ENCODE results near the gene PCDHA11.
"Not testable (repeated sequence)": the region's sequence is repeated elsewhere in the genome, so short reads cannot be mapped to it uniquely, and the experiment has no call there.

PCDHA11 gene

GRCh38 chr5:140855772-140856674, 12.7 kb upstream of the PCDHA11 start, which contains the start of gene PCDHA10:
PCDHA10 (plus strand) TSS chr5:140855897; CDS start chr5:140856049, 152 bp downstream.
- DNase-seq = no peak

DNA sequence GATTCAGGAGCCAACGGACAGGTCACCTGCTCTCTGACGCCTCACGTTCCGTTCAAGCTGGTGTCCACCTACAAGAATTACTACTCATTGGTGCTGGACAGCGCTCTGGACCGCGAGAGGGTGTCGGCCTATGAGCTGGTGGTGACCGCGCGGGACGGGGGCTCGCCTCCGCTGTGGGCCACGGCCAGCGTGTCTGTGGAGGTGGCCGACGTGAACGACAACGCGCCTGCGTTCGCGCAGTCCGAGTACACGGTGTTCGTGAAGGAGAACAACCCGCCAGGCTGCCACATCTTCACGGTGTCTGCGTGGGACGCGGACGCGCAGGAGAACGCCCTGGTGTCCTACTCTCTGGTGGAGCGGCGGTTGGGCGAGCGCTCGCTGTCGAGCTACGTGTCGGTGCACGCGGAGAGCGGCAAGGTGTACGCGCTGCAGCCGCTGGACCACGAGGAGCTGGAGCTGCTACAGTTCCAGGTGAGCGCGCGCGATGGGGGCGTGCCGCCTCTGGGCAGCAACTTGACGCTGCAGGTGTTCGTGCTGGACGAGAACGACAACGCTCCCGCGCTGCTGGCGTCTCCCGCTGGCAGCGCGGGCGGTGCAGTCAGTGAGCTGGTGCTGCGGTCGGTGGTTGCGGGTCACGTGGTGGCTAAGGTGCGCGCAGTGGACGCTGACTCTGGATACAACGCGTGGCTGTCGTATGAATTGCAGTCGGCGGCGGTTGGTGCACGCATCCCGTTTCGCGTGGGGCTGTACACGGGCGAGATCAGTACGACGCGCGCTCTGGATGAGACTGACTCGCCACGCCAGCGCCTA, 11.4 kb upstream of the PCDHA11 start:
- no peak for DNase-seq

- no peak for DNase-seq
Observed at GRCh38 chr5:140857987-140858240, 10.8 kb upstream of the PCDHA11 start.

DNA sequence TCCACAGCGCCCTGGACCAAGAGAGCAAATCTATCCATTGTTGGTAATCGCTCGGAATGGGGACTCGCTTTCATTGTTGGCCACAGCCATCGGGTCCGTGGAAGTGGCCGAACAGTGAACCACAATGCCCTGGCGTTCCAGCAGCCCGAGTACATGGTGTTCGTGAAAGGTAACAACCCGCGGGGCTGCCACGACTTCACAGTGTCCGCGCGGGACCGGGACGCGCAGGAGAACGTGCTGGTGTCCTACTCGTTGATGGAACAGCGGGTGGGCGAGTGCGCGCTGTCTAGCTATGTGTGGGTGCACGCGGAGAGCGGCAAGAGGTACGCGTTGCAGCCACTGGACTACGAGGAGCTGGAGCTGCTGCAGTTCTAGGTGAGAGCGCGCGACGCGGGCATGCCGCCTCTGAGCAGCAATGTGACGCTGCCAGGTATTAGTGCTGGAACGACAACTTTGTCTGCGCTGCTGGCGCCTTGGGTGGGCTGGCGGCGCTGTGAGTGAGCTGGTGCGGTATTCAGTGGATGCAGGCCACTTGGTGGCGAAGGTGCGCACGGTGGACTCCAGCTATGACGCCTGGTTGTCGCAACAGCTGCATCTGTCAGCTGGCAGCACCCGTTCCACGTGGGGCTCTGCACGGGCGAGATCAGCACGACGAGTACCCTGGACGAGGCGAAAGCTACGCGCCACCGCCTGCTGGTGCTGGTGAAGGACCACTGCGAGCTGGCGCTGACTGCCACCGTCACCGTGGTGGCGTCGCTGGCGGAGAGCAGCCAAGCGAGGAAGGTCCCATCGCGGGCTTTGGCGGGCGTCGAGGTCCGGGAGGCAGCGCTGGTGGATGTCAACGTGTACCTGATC, 6.1 kb upstream of the PCDHA11 start:
- no peak for DNase-seq

DNA sequence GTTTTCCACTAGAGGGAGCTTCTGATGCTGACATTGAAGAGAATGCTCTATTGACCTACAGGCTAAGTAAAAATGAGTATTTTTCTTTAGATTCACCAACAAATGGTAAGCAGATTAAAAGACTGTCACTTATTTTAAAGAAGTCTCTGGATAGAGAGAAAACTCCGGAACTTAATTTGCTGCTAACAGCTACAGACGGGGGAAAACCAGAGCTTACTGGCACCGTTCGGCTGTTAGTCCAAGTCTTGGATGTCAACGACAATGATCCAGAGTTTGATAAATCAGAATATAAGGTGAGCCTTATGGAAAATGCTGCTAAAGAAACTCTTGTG, 764 bp downstream of the PCDHA11 start:
- no peak for DNase-seq

DNA sequence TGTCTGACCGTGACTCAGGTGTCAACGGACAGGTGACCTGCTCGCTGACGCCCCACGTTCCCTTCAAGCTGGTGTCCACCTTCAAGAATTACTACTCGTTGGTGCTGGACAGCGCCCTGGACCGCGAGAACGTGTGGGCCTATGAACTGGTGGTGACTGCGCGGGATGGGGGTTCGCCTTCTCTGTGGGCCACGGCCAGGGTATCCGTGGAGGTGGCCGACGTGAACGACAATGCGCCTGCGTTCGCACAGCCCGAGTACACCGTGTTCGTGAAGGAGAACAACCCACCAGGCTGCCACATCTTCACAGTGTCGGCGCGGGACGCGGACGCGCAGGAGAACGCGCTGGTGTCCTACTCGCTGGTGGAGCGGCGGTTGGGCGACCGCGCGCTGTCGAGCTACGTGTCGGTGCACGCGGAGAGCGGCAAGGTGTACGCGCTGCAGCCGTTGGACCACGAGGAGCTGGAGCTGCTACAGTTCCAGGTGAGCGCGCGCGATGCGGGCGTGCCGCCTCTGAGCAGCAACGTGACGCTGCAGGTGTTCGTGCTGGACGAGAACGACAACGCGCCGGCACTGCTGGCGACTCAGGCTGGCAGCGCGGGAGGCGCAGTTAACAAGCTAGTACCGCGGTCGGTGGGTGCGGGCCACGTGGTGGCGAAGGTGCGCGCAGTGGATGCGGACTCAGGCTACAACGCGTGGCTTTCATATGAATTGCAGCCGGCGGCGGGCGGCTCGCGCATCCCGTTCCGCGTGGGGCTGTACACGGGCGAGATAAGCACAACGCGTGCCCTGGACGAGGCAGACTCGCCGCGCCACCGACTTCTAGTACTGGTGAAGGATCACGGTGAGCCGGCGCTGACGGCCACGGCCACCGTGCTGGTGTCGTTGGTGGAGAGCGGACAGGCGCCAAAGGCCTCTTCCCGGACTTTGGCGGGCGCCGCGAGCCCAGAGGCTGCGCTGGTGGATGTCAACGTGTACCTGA, 1.8 kb downstream of the PCDHA11 start:
- no peak for DNase-seq

- no peak for DNase-seq
Observed at GRCh38 chr5:140875085-140876065, 6.6 kb downstream of the PCDHA11 start, which contains the start of gene PCDHA12. PCDHA12 (plus strand) TSS chr5:140875308; CDS start chr5:140875473, 165 bp downstream.

- not testable (repeated sequence) for DNase-seq
Observed at GRCh38 chr5:140876541-140877261, 7.9 kb downstream of the PCDHA11 start.

- no peak for DNase-seq
Observed at GRCh38 chr5:140877262-140877581, 8.5 kb downstream of the PCDHA11 start.

- no peak for DNase-seq
Observed at GRCh38 chr5:140881889-140882590, 13.3 kb downstream of the PCDHA11 start, which contains the start of gene PCDHA13. PCDHA13 (plus strand) TSS chr5:140882124; CDS start chr5:140882269, 145 bp downstream.

GRCh38 chr5:140882591-140882899, 13.8 kb downstream of the PCDHA11 start:
- DNase-seq = no peak

DNA sequence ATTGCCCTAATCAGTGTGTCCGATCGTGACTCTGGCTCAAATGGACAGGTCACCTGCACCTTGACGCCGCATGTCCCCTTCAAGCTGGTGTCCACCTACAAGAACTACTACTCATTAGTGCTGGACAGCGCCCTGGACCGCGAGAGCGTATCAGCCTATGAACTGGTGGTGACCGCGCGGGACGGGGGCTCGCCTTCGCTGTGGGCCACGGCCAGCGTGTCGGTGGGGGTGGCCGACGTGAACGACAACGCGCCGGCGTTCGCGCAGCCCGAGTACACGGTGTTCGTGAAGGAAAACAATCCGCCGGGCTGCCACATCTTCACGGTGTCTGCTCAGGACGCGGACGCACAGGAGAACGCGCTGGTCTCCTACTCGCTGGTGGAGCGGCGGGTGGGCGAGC, 14.6 kb downstream of the PCDHA11 start:
- no peak for DNase-seq

DNA sequence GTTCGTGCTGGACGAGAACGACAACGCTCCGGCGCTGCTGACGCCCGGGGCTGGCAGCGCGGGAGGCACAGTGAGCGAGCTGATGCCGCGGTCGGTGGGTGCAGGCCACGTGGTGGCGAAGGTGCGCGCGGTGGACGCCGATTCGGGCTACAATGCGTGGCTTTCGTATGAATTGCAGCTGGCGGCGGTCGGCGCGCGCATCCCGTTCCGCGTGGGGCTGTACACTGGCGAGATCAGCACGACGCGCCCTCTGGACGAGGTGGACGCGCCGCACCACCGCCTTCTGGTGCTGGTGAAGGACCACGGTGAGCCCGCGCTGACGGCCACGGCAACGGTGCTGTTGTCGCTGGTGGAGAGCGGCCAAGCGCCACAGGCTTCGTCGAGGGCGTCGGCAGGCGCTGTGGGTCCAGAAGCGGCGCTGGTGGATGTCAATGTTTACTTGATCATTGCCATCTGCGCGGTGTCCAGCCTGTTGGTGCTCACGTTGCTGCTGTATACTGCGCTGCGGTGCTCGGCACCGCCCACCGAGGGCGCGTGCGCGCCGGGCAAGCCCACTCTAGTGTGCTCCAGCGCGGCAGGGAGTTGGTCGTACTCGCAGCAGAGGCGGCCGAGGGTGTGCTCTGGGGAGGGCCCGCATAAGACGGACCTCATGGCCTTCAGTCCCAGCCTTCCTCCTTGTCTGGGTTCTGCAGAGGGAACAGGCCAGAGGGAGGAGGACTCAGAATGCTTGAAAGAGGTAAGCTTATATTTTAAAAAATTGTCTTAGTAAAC, 15.4 kb downstream of the PCDHA11 start:
- DNase-seq = no peak

GRCh38 chr5:140916325-140916724, 47.6 kb downstream of the PCDHA11 start:
- no peak for DNase-seq
